HFFc6 (cell line): ENCODE measurements around the gene GNB1. TPM values are rescaled to one million over a fixed set of nuclear protein-coding genes. Genes with fewer than 3 reads are reported as not detected.

ENCODE experiments used
- DNase-seq: peaks from one replicate; pipeline ENCODE4 v3.0.0-alpha.2; 2018
- H3K27ac Mint-ChIP-seq: 2 replicates; pipeline ENCODE4 v1.8.0; 2020; ENCODE audit warnings: mild to moderate bottlenecking, mixed read lengths
- H3K27me3 Mint-ChIP-seq: 2 replicates; pipeline ENCODE4 v1.8.0; 2021; ENCODE audit warnings: mild to moderate bottlenecking, moderate library complexity, mixed read lengths; ENCODE audit not compliant: insufficient read depth
- H3K36me3 Mint-ChIP-seq: 2 replicates; pipeline ENCODE4 v1.8.0; 2021; ENCODE audit warnings: low read depth, mixed read lengths
- H3K4me1 Mint-ChIP-seq: 2 replicates; pipeline ENCODE4 v1.8.0; 2020; ENCODE audit warnings: low read depth, mixed read lengths
- H3K4me3 Mint-ChIP-seq: 2 replicates; pipeline ENCODE4 v1.8.0; 2020; ENCODE audit warnings: mild to moderate bottlenecking, moderate library complexity, mixed read lengths
- H3K9me3 Mint-ChIP-seq: 2 replicates; pipeline ENCODE4 v1.8.0; 2020; ENCODE audit warnings: mild to moderate bottlenecking, mixed read lengths
- total RNA-seq, 6 experiments: library from RNA; stranded (reverse); fragmentation: NEBNext Ultra II Directional; extraction: Animal tissue kit (Norgen Biotek cat#: 25700); gene quantifications; 2 replicates in 1 of 6; 3 replicates in 5 of 6; pipeline ENCODE4 v1.2.3, GENCODE V29; 2021
- TF ChIP-seq, protein P1 (sequence below): fragments of 200-600 bp; sonication (generic); IDR thresholded peaks from 2 replicates; pipeline ENCODE4 v1.5.0; 2021; ENCODE audit warnings: antibody characterized with exemption, mild to moderate bottlenecking

The GNB1 gene
- total RNA-seq, 6 experiments from 2014 or later, result 502 to 618 (median 574) TPM

DNA sequence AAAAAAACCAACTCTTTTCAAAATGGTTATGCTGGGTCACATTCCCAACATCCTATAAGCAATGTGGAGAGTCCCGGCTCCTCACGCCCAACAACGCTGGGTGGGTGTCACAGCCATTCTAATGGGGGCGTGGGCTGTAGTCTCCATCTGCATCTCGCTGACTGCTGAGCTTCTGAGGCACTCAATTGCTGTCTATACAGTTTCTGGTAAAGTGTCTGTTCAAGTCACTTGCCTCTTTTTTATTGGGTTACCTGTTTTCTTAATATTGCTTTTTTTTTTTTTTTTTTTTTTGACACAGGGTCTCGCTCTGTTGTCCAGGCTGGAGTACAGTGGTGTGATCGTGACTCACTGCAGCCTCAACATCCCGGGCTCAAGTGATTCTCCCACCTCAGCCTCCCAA is 54.8 kb downstream of the GNB1 start:
- H3K27me3 Mint-ChIP-seq, result no peaks in the 10 kb centered on the region; the same call in 1 of the 2 replicates
- peaks cover 31% of the 10 kb centered on the region; the same call in 1 of the 2 replicates for H3K36me3 Mint-ChIP-seq
- TF ChIP-seq, protein P1, sequence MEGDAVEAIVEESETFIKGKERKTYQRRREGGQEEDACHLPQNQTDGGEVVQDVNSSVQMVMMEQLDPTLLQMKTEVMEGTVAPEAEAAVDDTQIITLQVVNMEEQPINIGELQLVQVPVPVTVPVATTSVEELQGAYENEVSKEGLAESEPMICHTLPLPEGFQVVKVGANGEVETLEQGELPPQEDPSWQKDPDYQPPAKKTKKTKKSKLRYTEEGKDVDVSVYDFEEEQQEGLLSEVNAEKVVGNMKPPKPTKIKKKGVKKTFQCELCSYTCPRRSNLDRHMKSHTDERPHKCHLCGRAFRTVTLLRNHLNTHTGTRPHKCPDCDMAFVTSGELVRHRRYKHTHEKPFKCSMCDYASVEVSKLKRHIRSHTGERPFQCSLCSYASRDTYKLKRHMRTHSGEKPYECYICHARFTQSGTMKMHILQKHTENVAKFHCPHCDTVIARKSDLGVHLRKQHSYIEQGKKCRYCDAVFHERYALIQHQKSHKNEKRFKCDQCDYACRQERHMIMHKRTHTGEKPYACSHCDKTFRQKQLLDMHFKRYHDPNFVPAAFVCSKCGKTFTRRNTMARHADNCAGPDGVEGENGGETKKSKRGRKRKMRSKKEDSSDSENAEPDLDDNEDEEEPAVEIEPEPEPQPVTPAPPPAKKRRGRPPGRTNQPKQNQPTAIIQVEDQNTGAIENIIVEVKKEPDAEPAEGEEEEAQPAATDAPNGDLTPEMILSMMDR, result no peak
- H3K4me3 Mint-ChIP-seq, result no peak overlapping the region
- no peak overlapping the region for H3K27ac Mint-ChIP-seq
- no peaks in the 10 kb centered on the region for H3K9me3 Mint-ChIP-seq
- H3K4me1 Mint-ChIP-seq, result peaks cover 44% of the 10 kb centered on the region
- DNase-seq, result no peak

GRCh38 chr1:1835546-1835945 is 55.3 kb downstream of the GNB1 start:
- peaks cover 31% of the 10 kb centered on the region; the same call in 1 of the 2 replicates for H3K36me3 Mint-ChIP-seq
- no peaks in the 10 kb centered on the region; the same call in 1 of the 2 replicates for H3K27me3 Mint-ChIP-seq
- TF ChIP-seq, protein P1, result no peak
- H3K4me3 Mint-ChIP-seq, result no peak overlapping the region
- no peak for DNase-seq
- no peaks in the 10 kb centered on the region for H3K9me3 Mint-ChIP-seq
- peaks cover 41% of the 10 kb centered on the region for H3K4me1 Mint-ChIP-seq
- H3K27ac Mint-ChIP-seq, result no peak overlapping the region; the same call in 1 of the 2 replicates

DNA sequence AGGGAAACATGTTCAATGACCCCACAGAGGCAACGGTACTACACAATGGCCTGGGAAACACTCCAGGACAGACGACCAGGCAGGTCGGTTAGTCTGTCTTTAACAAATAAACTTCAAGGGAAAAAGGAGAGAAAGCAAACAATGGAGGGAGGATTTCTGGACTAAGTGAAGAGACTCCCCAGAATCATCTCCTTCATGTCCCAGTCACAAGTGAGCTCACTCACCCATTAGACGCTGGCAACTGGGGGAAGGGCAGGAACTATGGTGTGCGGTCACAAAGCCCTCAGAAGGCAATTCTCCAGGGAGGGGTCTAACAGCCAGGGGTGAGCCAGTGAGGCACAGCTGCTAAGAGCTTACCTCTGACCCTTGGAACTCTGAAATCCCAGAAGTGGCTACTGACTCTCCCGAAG is 57.0 kb downstream of the GNB1 start:
- peak overlapping the region; percentile 34 for H3K27ac Mint-ChIP-seq
- TF ChIP-seq, protein P1, result no peak
- H3K27me3 Mint-ChIP-seq, result no peaks in the 10 kb centered on the region; the same call in 1 of the 2 replicates
- DNase-seq, result no peak
- H3K4me3 Mint-ChIP-seq, result no peak overlapping the region
- peaks cover 35% of the 10 kb centered on the region for H3K4me1 Mint-ChIP-seq
- H3K36me3 Mint-ChIP-seq, result peaks cover 32% of the 10 kb centered on the region; the same call in 1 of the 2 replicates
- no peaks in the 10 kb centered on the region for H3K9me3 Mint-ChIP-seq

DNA sequence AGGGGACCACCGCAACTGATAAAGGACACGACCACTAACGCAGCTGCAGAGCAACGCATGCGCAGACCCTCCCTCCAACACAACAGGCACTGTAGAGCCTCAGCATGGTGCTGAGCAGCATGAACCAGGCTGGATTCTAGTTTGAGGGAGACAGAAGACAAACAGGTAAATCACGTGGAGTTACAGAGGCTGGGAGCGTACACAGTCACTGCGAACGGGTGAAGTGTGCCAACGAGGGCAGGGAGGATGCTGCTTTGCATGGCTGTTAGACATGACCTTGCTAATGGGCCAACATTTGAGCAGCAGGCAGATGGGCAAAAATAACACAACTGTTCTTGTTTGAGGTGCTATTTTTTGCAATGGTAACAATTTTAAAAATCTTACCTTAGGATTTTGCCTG is 57.4 kb downstream of the GNB1 start:
- Mint-ChIP-seq H3K27me3 (no peaks in the 10 kb centered on the region; the same call in 1 of the 2 replicates), H3K27ac (peak overlapping the region; percentile 43; the same call in 1 of the 2 replicates)

GRCh38 chr1:1832820-1833219 is 58.1 kb downstream of the GNB1 start:
- peak overlapping the region; percentile 43 for H3K27ac Mint-ChIP-seq
- TF ChIP-seq, protein P1, result no peak
- peaks cover 39% of the 10 kb centered on the region for H3K4me1 Mint-ChIP-seq
- DNase-seq, result no peak
- H3K9me3 Mint-ChIP-seq, result no peaks in the 10 kb centered on the region
- no peaks in the 10 kb centered on the region; the same call in 1 of the 2 replicates for H3K27me3 Mint-ChIP-seq
- H3K36me3 Mint-ChIP-seq, result peaks cover 32% of the 10 kb centered on the region; the same call in 1 of the 2 replicates
- H3K4me3 Mint-ChIP-seq, result no peak overlapping the region

More for the DNA sequence above, 57.4 kb downstream of the GNB1 start:
- TF ChIP-seq, protein P1, result no peak
- Mint-ChIP-seq H3K4me1 (peaks cover 33% of the 10 kb centered on the region), H3K36me3 (peaks cover 32% of the 10 kb centered on the region; the same call in 1 of the 2 replicates), H3K4me3 (no peak overlapping the region), H3K9me3 (no peaks in the 10 kb centered on the region)
- DNase-seq, result no peak
